ENCODE measurements around the gene TMEM92. TPM values are rescaled to one million over a fixed set of nuclear protein-coding genes. Genes with fewer than 3 reads are reported as not detected.
A peak's percentile ranks its signal among the peaks of the same experiment; 100 is the strongest.
"Not testable (repeated sequence)": the region's sequence is repeated elsewhere in the genome, so short reads cannot be mapped to it uniquely, and the experiment has no call there.

TMEM92 gene
- total RNA-seq, 1 donor from 2014 or later = 3.0 TPM

GRCh38 chr17:50261051-50261915, 13.0 kb upstream of the TMEM92 start:
- no peak for ATAC-seq
- DNase-seq (ENCODE audit: low spot score) = no peak

GRCh38 chr17:50262001-50262794, 12.1 kb upstream of the TMEM92 start:
- DNase-seq (ENCODE audit: low spot score) (no peak), ATAC-seq (no peak)

GRCh38 chr17:50263331-50264262, 10.7 kb upstream of the TMEM92 start:
- DNase-seq (ENCODE audit: low spot score) (no peak), ATAC-seq (no peak)

GRCh38 chr17:50264263-50265113, 9.8 kb upstream of the TMEM92 start:
- ATAC-seq (no peak), DNase-seq (ENCODE audit: low spot score) (peak; percentile 41)

- DNase-seq (ENCODE audit: low spot score) (peak; percentile 48), ATAC-seq (peak; percentile 74)
Observed at GRCh38 chr17:50265212-50265611, 9.1 kb upstream of the TMEM92 start.

GRCh38 chr17:50265690-50266315, 8.5 kb upstream of the TMEM92 start:
- peak; percentile 39 for DNase-seq (ENCODE audit: low spot score)
- no peak for ATAC-seq

- ATAC-seq = peak; percentile 65
Observed at GRCh38 chr17:50266384-50267073, 7.7 kb upstream of the TMEM92 start.

GRCh38 chr17:50267074-50267841, 7.0 kb upstream of the TMEM92 start:
- DNase-seq (ENCODE audit: low spot score) (peak; percentile 43), ATAC-seq (no peak)

More at GRCh38 chr17:50266384-50267073, 7.7 kb upstream of the TMEM92 start:
- DNase-seq (ENCODE audit: low spot score) = peak; percentile 59

GRCh38 chr17:50268026-50268425, 6.2 kb upstream of the TMEM92 start:
- no peak for ATAC-seq
- no peak for DNase-seq (ENCODE audit: low spot score)

GRCh38 chr17:50268743-50269275, 5.5 kb upstream of the TMEM92 start:
- DNase-seq (ENCODE audit: low spot score) (peak; percentile 35), ATAC-seq (no peak)

- ATAC-seq (peak; percentile 63), DNase-seq (ENCODE audit: low spot score) (peak; percentile 61)
Observed at GRCh38 chr17:50269477-50270434, 4.5 kb upstream of the TMEM92 start.

- no peak for ATAC-seq
- peak; percentile 41 for DNase-seq (ENCODE audit: low spot score)
Observed at GRCh38 chr17:50270435-50271362, 3.6 kb upstream of the TMEM92 start.

GRCh38 chr17:50271363-50271750, 2.9 kb upstream of the TMEM92 start:
- not testable (repeated sequence) for ATAC-seq
- peak; percentile 21 for DNase-seq (ENCODE audit: low spot score)

GRCh38 chr17:50272246-50272645, 2.0 kb upstream of the TMEM92 start:
- DNase-seq (ENCODE audit: low spot score) (no peak), ATAC-seq (no peak)

Data from left lobe of liver (tissue), 2 donors.